AG04450 (cell line): ENCODE results near the gene IL12RB1. TPM values are rescaled to one million over a fixed set of nuclear protein-coding genes. Genes with fewer than 3 reads are reported as not detected.

ENCODE experiments used
- CTCF ChIA-PET: fragments of 300-600, 350-600 bp; formaldehyde crosslinking; extraction: SDS; loops from one replicate; lab custom pipeline; 2022; ENCODE audit warnings: antibody characterized with exemption, inconsistent platforms; lab: Charles Lee
- POLR2A ChIA-PET: fragments of 350-600 bp; formaldehyde crosslinking; extraction: SDS; loops from one replicate; lab custom pipeline; 2021; ENCODE audit warnings: antibody characterized with exemption, inconsistent platforms; lab: Yijun Ruan, JAX
- DNase-seq: peaks from one replicate; pipeline ENCODE4 v3.0.0-alpha.2; 2011; ENCODE audit warnings: low read depth, low spot score
- H3K27ac ChIP-seq: one replicate; pipeline ENCODE4 v1.5.1; 2012; ENCODE audit warnings: low read depth, low read length, control low read depth
- H3K27me3 ChIP-seq: one replicate; pipeline ENCODE4 v1.6.0; 2012; ENCODE audit warnings: low read length; ENCODE audit not compliant: control insufficient read depth, insufficient read depth
- H3K4me3 ChIP-seq: 2 replicates; pipeline ENCODE4 v1.5.1; 2011; ENCODE audit warnings: mild to moderate bottlenecking, low read depth, low read length, control low read depth
- H3K9me3 ChIP-seq: 2 replicates; pipeline ENCODE4 v1.5.1; 2012; ENCODE audit warnings: low read length; ENCODE audit not compliant: control insufficient read depth, insufficient read depth
- polyA plus RNA-seq: library from polyadenylated mRNA; depleted of rRNA; stranded (reverse); fragments of >200 nt; gene quantifications from 2 replicates; pipeline ENCODE4 v1.2.3, GENCODE V29; 2011
- TF ChIP-seq, protein P1 (sequence below): IDR thresholded peaks from 2 replicates; pipeline ENCODE4 v1.5.1; 2011; ENCODE audit warnings: low read depth, low read length, control low read depth, inconsistent platforms

IL12RB1 gene
- polyA plus RNA-seq, 1 experiment = 0.05 TPM

DNA sequence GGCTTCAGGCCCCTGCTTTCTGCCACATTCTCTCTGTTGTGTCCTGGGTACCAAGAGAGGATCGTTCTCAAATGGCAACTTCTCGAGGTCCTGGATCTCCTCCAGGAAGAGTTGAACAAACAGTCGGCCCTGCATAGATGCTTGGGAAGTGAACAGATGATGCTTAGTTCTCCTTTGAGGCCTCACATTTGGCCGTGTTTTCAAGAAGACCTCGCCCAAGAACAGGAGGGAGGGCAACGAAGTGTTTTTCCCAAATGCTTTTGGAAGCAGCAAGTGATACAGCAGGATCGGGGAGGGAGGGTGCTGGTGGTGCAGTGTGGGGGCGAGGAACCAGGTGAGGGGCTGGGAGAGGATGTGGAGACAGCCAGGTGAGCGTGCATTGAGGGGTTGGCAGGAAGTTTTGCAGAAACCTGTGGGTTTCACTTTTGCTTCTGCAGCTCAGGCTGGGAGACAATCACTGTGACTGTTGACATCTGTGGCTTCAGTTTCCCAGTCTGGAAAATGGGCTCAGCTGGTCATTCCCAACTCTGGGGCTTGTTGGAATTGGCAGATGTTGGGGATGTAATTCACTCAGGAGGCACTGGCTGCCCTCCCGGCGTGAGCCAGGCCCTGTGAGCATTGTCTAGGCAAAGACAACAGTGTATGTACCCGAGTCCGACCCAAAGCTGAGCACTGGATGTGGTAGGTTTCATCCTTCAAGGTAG, 32.4 kb upstream of the IL12RB1 start:
- no peaks in the 10 kb centered on the region for H3K9me3 ChIP-seq
- DNase-seq = no peak
- POLR2A ChIA-PET = no interaction called here
- H3K4me3 ChIP-seq = peak overlapping the region; percentile 72
- no peak overlapping the region for H3K27ac ChIP-seq
- TF ChIP-seq, protein P1, sequence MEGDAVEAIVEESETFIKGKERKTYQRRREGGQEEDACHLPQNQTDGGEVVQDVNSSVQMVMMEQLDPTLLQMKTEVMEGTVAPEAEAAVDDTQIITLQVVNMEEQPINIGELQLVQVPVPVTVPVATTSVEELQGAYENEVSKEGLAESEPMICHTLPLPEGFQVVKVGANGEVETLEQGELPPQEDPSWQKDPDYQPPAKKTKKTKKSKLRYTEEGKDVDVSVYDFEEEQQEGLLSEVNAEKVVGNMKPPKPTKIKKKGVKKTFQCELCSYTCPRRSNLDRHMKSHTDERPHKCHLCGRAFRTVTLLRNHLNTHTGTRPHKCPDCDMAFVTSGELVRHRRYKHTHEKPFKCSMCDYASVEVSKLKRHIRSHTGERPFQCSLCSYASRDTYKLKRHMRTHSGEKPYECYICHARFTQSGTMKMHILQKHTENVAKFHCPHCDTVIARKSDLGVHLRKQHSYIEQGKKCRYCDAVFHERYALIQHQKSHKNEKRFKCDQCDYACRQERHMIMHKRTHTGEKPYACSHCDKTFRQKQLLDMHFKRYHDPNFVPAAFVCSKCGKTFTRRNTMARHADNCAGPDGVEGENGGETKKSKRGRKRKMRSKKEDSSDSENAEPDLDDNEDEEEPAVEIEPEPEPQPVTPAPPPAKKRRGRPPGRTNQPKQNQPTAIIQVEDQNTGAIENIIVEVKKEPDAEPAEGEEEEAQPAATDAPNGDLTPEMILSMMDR = no peak
- H3K27me3 ChIP-seq = no peaks in the 10 kb centered on the region
- CTCF ChIA-PET = no interaction called here

DNA sequence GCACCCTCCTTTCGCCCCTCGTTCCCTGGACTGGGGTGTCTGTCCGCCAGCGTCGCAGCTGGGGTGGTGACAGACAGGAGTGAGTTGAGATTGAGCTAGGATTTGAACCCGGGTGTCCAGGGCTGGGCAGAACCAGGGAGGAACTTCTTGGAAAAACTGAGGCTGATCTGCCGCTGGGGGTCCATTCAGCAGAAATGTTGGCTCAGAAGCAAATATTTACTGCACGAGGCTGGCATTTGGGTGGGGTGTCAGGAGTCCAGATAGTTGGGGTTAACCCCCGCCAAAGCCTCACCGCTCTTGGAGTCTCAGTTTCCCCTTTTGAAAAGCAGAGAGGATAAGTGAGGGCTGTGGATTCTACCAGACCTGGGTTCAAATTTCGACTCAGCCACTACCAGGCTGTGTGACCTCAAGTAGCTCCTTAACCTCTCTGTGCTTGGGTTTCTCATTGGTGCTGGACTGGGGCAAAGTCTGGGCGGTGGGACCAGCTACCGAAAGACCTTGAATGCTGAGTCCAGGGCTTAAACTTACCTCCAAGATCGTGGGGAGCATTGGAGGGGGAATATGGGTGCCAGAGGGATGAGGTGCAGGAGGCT, 31.8 kb upstream of the IL12RB1 start:
- no peak overlapping the region for H3K27ac ChIP-seq
- no peak for DNase-seq
- ChIA-PET CTCF (no interaction called here), POLR2A (no interaction called here)
- no peaks in the 10 kb centered on the region for H3K9me3 ChIP-seq
- TF ChIP-seq, protein P1 = no peak
- H3K4me3 ChIP-seq = peak overlapping the region; percentile 72
- no peaks in the 10 kb centered on the region for H3K27me3 ChIP-seq

DNA sequence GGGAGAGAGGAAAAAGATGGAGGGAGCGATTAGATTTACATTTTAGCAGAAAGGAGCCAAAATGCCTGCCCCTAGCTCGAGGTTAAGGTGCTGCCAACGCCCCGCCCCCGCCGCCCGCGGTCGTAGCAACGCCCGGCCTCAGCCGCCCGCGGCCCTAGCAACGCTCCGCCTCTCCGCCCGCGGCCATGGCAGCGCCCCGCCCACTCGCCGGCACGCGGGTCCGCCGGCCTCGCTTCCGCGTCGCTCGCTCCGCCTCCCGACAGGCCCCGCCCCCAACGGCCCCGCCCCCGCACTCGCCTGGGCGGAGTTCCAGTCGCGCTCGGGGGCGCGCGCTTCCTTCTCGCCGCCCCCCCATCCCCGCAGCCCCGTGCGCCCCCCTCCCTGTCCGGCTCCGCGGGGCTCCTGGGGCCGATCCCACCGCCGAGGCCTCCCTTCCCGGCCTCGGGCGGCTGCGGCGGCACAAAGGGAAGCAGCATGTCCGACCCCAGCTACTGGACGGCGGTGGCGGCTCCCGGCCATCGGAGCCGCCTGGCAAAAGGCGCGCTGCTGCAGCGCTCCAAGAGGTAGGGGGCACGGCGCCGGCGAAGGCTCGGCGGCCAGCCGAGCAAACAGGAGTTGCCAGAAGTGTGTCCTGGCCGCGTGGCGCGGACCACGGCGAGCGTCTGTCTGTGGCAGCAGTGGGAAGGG, 31.1 kb upstream of the IL12RB1 start:
- POLR2A ChIA-PET = no interaction called here
- CTCF ChIA-PET = no interaction called here
- H3K9me3 ChIP-seq = no peaks in the 10 kb centered on the region
- H3K27me3 ChIP-seq = no peaks in the 10 kb centered on the region
- no peak for DNase-seq
- TF ChIP-seq, protein P1 = peak; percentile 12; the same call in 1 of the 2 replicates
- H3K27ac ChIP-seq = no peak overlapping the region
- peak overlapping the region; percentile 72 for H3K4me3 ChIP-seq

DNA sequence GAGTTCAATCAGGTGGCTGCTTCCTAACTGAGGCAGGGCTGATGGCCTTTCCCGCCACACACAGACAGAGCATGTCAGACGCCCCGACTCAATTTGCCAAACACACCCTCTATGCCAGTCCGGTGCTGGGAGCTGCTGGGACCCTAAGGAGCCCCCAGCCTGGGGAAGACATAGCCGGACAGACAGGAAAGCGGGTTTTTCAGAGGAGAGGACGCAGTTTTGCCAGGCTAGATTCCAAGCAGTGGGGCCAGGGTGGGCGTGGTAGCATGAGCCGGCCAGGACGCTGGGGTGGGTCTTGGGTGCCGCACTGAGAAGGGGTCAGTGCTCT, 30.6 kb upstream of the IL12RB1 start:
- Histone ChIP-seq H3K9me3 (no peaks in the 10 kb centered on the region), H3K27me3 (no peaks in the 10 kb centered on the region), H3K4me3 (peak overlapping the region; percentile 47), H3K27ac (no peak overlapping the region)
- ChIA-PET CTCF (no interaction called here), POLR2A (no interaction called here)
- TF ChIP-seq, protein P1 = no peak
- no peak for DNase-seq

DNA sequence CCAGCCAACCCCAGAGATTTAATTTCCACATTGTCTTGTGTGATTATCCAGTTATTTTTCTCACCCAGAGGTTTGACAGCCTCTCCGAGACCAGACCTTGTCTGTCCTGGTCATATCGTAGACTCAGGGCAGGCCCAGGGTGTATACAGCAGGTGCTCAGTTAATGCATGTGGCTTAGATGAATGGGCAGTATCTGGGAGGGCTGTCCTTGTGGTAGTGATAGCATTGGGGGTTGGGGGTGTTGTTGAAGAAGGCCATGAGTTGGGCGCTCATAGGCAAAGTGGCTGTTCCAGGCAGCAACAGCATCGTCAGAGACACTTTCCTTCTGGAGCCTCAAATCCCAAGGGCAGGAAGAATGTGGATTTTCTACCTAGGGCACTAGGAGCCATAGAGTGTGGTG, 27.7 kb upstream of the IL12RB1 start:
- ChIA-PET POLR2A (no interaction called here), CTCF (no interaction called here)
- DNase-seq = no peak
- Histone ChIP-seq H3K9me3 (no peaks in the 10 kb centered on the region; the same call in 1 of the 2 replicates), H3K27me3 (peaks cover 3% of the 10 kb centered on the region), H3K4me3 (no peak overlapping the region), H3K27ac (no peak overlapping the region)
- TF ChIP-seq, protein P1 = no peak
